ENCODE data around the gene KRI1. TPM values are rescaled to one million over a fixed set of nuclear protein-coding genes. Genes with fewer than 3 reads are reported as not detected.
"Not testable (repeated sequence)": the region's sequence is repeated elsewhere in the genome, so short reads cannot be mapped to it uniquely, and the experiment has no call there.

Gene KRI1
- total RNA-seq, 1 donor from 2014 or later: 12.0 TPM

- no peak for DNase-seq
These were observed 9.4 kb upstream of the KRI1 start for GRCh38 chr19:10575011-10575716.

GRCh38 chr19:10574462-10574861, 8.7 kb upstream of the KRI1 start:
- DNase-seq: no peak

- not testable (repeated sequence) for DNase-seq
These were observed 8.0 kb upstream of the KRI1 start for GRCh38 chr19:10573793-10574192.

GRCh38 chr19:10568826-10569651, 3.2 kb upstream of the KRI1 start, which contains the start of gene CDKN2D:
Gene CDKN2D (minus strand): TSS chr19:10568979. CDS start chr19:10568653, 326 bp downstream.
- peak; percentile 98 for DNase-seq

GRCh38 chr19:10568062-10568825, 2.4 kb upstream of the KRI1 start:
- no peak for DNase-seq

- no peak for DNase-seq
These were observed 1.8 kb upstream of the KRI1 start for GRCh38 chr19:10567656-10568055.

GRCh38 chr19:10566658-10567410, 1.0 kb upstream of the KRI1 start:
- no peak for DNase-seq

- no peak for DNase-seq
These were observed 523 bp upstream of the KRI1 start for GRCh38 chr19:10566408-10566657.

GRCh38 chr19:10565028-10565566, 713 bp downstream of the KRI1 start:
- no peak for DNase-seq

- no peak for DNase-seq
These were observed 3.2 kb downstream of the KRI1 start for GRCh38 chr19:10562609-10563008.

GRCh38 chr19:10560154-10560553, 5.7 kb downstream of the KRI1 start:
- no peak for DNase-seq

GRCh38 chr19:10557603-10558197, 8.1 kb downstream of the KRI1 start:
- no peak for DNase-seq

GRCh38 chr19:10555610-10555973, 10.2 kb downstream of the KRI1 start:
- no peak for DNase-seq

GRCh38 chr19:10554760-10555609, 10.8 kb downstream of the KRI1 start:
- no peak for DNase-seq

GRCh38 chr19:10553943-10554381, 11.8 kb downstream of the KRI1 start:
- DNase-seq: no peak

GRCh38 chr19:10553087-10553667, 12.6 kb downstream of the KRI1 start:
- DNase-seq: no peak

GRCh38 chr19:10552510-10553053, 13.2 kb downstream of the KRI1 start:
- DNase-seq: no peak

GRCh38 chr19:10551698-10552301, 14.0 kb downstream of the KRI1 start:
- DNase-seq: no peak

GRCh38 chr19:10551006-10551405, 14.8 kb downstream of the KRI1 start:
- not testable (repeated sequence) for DNase-seq

All from skin of body (tissue), 2 donors.